Neural progenitor cell (in vitro differentiated cells): ENCODE measurements around the gene ZBTB24.

Source experiments
- EZH2 ChIP-seq: fragments of 200-600 bp; sonication (generic); IDR thresholded peaks from 2 replicates; pipeline ENCODE4 v1.6.1; 2017; ENCODE audit warnings: antibody characterized with exemption, mild to moderate bottlenecking, moderate library complexity
- EZH2phosphoT487 ChIP-seq: fragments of 200-600 bp; sonication (generic); IDR thresholded peaks from 2 replicates; pipeline ENCODE4 v1.6.1; 2017; ENCODE audit warnings: antibody characterized with exemption
- TF ChIP-seq, protein P1 (sequence below): fragments of 200-600 bp; sonication (generic); IDR thresholded peaks from 2 replicates; pipeline ENCODE4 v1.5.1; 2017; ENCODE audit warnings: antibody characterized with exemption, mild to moderate bottlenecking

DNA sequence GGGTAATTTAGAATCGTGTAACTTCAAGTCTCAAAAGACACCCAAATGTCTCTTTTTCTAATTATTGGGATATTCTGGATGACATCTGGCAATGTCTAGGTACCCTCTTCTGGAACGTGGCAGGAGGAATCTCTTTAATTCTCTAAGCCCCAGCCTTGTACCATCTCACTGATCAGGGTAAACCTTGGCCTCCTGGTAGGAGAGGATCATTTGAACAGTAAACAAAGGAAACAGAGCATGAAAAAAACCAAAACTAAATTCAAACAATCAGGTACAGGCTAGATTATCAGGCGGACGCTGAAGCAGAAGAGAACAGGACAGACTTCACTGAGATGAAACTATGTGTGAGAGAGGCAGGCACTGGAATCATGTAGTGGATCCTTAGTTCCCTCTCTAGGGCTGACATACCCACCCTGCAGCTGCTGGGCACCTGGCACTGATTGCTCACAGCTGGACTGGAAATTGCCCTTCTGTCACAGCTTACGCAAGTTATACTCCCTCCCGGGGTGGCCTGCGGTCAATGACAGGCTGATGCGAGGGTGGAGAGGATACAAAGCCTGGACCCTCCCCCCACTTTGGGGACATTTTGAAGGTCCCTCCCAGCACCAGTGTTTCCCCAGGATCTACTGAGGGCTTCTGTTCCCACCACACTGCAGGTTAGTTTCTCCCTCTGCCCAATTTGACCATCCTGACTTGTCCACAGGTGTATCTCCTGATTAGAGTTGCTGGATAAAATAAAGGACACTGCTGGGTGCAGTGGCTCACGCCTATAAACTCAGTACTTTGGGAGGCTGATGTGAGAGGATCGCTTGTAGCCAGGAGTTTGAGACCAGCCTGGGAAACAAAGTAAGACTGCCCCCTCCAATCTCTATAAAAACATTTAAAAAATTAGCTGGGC lies 20.6 kb upstream of the ZBTB24 start:
- TF ChIP-seq, protein P1, sequence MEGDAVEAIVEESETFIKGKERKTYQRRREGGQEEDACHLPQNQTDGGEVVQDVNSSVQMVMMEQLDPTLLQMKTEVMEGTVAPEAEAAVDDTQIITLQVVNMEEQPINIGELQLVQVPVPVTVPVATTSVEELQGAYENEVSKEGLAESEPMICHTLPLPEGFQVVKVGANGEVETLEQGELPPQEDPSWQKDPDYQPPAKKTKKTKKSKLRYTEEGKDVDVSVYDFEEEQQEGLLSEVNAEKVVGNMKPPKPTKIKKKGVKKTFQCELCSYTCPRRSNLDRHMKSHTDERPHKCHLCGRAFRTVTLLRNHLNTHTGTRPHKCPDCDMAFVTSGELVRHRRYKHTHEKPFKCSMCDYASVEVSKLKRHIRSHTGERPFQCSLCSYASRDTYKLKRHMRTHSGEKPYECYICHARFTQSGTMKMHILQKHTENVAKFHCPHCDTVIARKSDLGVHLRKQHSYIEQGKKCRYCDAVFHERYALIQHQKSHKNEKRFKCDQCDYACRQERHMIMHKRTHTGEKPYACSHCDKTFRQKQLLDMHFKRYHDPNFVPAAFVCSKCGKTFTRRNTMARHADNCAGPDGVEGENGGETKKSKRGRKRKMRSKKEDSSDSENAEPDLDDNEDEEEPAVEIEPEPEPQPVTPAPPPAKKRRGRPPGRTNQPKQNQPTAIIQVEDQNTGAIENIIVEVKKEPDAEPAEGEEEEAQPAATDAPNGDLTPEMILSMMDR: no peak
- TF ChIP-seq EZH2: no peak
- TF ChIP-seq EZH2phosphoT487: no peak
